Measurements from ENCODE around the gene KDM3B.

DNA sequence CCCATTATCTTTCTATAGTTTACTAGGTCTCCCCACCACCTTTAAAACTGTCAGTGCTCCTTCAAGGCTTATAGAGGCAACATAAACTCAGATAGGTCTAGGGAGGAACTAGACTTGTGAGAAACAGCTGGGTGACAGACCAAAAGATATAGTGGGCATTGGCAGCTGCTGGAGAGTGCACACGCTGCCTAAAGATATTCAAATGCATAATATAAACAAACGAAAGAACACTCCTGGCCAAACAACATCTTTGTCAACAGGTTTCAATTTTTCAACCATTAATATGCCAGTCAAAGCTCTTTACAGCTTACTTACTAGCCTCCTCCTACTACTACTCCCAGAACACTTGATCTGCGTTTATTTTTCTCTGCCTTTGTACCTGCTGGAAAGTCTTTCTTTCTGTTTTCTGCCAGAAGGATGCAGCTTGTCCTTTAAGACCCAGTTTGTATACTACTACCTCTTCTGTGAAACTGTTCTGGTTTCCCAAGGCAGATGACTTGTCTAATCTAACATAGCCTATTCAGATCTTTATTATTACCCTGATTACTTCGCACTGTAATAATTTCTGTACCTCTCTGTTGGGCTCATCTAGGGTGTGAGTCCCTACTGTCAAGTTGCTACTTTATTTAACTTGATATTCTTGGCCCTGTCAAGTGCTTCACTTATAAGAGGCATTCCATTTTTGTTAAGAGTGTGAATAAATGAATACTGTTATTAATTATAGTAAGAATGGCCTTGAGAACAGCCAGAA is 14.3 kb downstream of the KDM3B start:
- TF ChIP-seq POLR2A (IDR thresholded peaks at IDR 0.05; ENCODE audit: low read length) (no peak), GATA1 (IDR thresholded peaks at IDR 0.05; ENCODE audit: low read depth, low read length) (no peak)

All from erythroblast (primary cell).